GM12878 (cell line): Measurements from ENCODE around the gene RAPGEF1. TPM values are rescaled to one million over a fixed set of nuclear protein-coding genes. Genes with fewer than 3 reads are reported as not detected.

ENCODE experiments used
- CEBPB ChIP-seq, 2 experiments: fragments of 150-350 bp in 1 of 2; IDR thresholded peaks; 2 replicates each; pipeline ENCODE4 v1.6.1; 2012 to 2014; ENCODE audit warnings: low read depth in 2 of 2, low read length in 2 of 2, borderline replicate concordance in 1 of 2, inconsistent platforms in 1 of 2
- CREB1 ChIP-seq: IDR thresholded peaks from 2 replicates; pipeline ENCODE4 v1.6.1; 2012; ENCODE audit warnings: low read depth, mild to moderate bottlenecking, inconsistent platforms
- EED ChIP-seq: sonication (generic); IDR thresholded peaks from 2 replicates; pipeline ENCODE4 v1.6.1; 2016; ENCODE audit warnings: antibody characterized with exemption, low read depth
- IKZF2 ChIP-seq, 2 experiments: fragments of 450-650 bp; IDR thresholded peaks; 2 replicates each; pipeline ENCODE4 v1.6.1; 2017; ENCODE audit warnings: mild to moderate bottlenecking in 2 of 2, moderate library complexity in 2 of 2
- MLLT1 ChIP-seq: fragments of 450-650 bp; IDR thresholded peaks from 2 replicates; pipeline ENCODE4 v1.6.1; 2016; ENCODE audit warnings: mild to moderate bottlenecking
- MTA3 ChIP-seq: IDR thresholded peaks from 2 replicates; pipeline ENCODE4 v1.6.1; 2012; ENCODE audit warnings: low read length, inconsistent platforms, borderline replicate concordance
- MYB ChIP-seq: fragments of 150-350 bp; IDR thresholded peaks from 2 replicates; pipeline ENCODE4 v1.6.1; 2014; ENCODE audit warnings: mild to moderate bottlenecking, low read depth, low read length, borderline replicate concordance
- NFIC ChIP-seq: IDR thresholded peaks from 2 replicates; pipeline ENCODE4 v1.6.1; 2012; ENCODE audit warnings: low read depth, mild to moderate bottlenecking, inconsistent platforms, low read length, moderate library complexity
- NFYA ChIP-seq: IDR thresholded peaks from 2 replicates; pipeline ENCODE4 v1.6.1; 2011; ENCODE audit warnings: low read depth, mild to moderate bottlenecking, low read length, improper control_type of control experiment, borderline replicate concordance
- NR2C2 ChIP-seq: IDR thresholded peaks from 2 replicates; pipeline ENCODE4 v1.6.1; 2011; ENCODE audit warnings: borderline replicate concordance, low read depth; ENCODE audit not compliant: control insufficient read depth, insufficient read length
- POLR2A ChIP-seq: IDR thresholded peaks from 2 replicates; pipeline ENCODE4 v1.6.1; 2011; ENCODE audit warnings: low read depth, mild to moderate bottlenecking, low read length
- POU2F2 ChIP-seq: IDR thresholded peaks from 3 replicates; pipeline ENCODE4 v1.6.1; 2011; ENCODE audit warnings: low read depth, mild to moderate bottlenecking, low read length, borderline replicate concordance
- RELA ChIP-seq: fragments of 450-650 bp; IDR thresholded peaks from 2 replicates; pipeline ENCODE4 v1.8.0; 2014; ENCODE audit warnings: borderline replicate concordance; ENCODE audit not compliant: partially characterized antibody
- RELB ChIP-seq: fragments of 450-650 bp; IDR thresholded peaks from 2 replicates; pipeline ENCODE4 v1.6.1; 2017; ENCODE audit warnings: low read depth, mild to moderate bottlenecking, moderate library complexity
- SPI1 ChIP-seq: IDR thresholded peaks from 2 replicates; pipeline ENCODE4 v1.6.1; 2011; ENCODE audit warnings: low read depth, mild to moderate bottlenecking, low read length, moderate library complexity, borderline replicate concordance; ENCODE audit not compliant: insufficient read depth
- SRF ChIP-seq, 2 experiments: IDR thresholded peaks; 2 replicates each; pipeline ENCODE4 v1.6.1; 2011; ENCODE audit warnings: low read depth in 2 of 2, low read length in 2 of 2, mild to moderate bottlenecking in 1 of 2, moderate library complexity in 1 of 2
- SUPT20H ChIP-seq: IDR thresholded peaks from 2 replicates; pipeline ENCODE4 v1.6.1; 2011; ENCODE audit warnings: low read depth, mild to moderate bottlenecking, low read length, moderate library complexity, borderline replicate concordance; ENCODE audit not compliant: control insufficient read depth
- TBL1XR1 ChIP-seq: IDR thresholded peaks from 2 replicates; pipeline ENCODE4 v1.6.1; 2012; ENCODE audit warnings: low read depth, low read length, improper control_type of control experiment
- YBX1 ChIP-seq: fragments of 450-650 bp; IDR thresholded peaks from 2 replicates; pipeline ENCODE4 v1.6.1; 2016; ENCODE audit warnings: antibody characterized with exemption
- ZNF687 ChIP-seq: fragments of 450-650 bp; IDR thresholded peaks from 2 replicates; pipeline ENCODE4 v1.6.1; 2017; ENCODE audit warnings: mild to moderate bottlenecking, moderate library complexity
- ZZZ3 ChIP-seq: IDR thresholded peaks from 2 replicates; pipeline ENCODE4 v1.6.1; 2011; ENCODE audit warnings: low read depth; ENCODE audit not compliant: control insufficient read depth, insufficient read length
- polyA plus RNA-seq, 11 experiments: library from polyadenylated mRNA; depleted of rRNA in 4 of 11; unstranded in 6 of 11; stranded (reverse) in 5 of 11; fragments of >200 nt; fragmentation: Nextera tagmentation in 4 of 11; fragmentation: Illumina TruSeq in 1 of 11; extraction: Ambion mirVana in 4 of 11; extraction: Trizol in 1 of 11; gene quantifications; 1 replicate in 1 of 11; 2 replicates in 10 of 11; pipeline versions ENCODE4 v1.2.1 to v1.2.3, GENCODE V29; 2011 to 2016; ENCODE audit warnings: inconsistent platforms in 2 of 11, missing spikeins in 2 of 11, low read depth in 1 of 11
- total RNA-seq, 4 experiments: library from RNA; depleted of rRNA in 3 of 4; stranded (reverse); fragments of >200 nt in 3 of 4; fragmentation: Illumina TruSeq in 1 of 4; extraction: Trizol in 1 of 4; gene quantifications; 2 replicates each; pipeline versions ENCODE4 v1.2.1 to v1.2.3, GENCODE V29; 2013 to 2021

The RAPGEF1 gene
- total and polyA plus RNA-seq, 10 of the 15 experiments (the other 5 are each of a cell fraction or from before 2014, with no cell fraction given): 0.42 to 113 (median 45.9) TPM

- TF ChIP-seq EED (0 out of 2 replicates have a peak, but pooled peaks have one; percentile 16), RELA (peak; percentile 90), CEBPB (IDR thresholded peaks at IDR 0.05; ENCODE audit: borderline replicate concordance in 1 of 2, low read depth in 2 of 2, low read length in 2 of 2) (no peak), CREB1 (0 out of 2 replicates have a peak, but pooled peaks have one; percentile 7), MLLT1 (0 out of 2 replicates have a peak, but pooled peaks have one; percentile 78), MYB (no peak; the same call in 1 of the 2 replicates), NFIC (peak; percentile 73; the same call in 1 of the 2 replicates), ZZZ3 (no peak), RELB (peak; percentile 91), SPI1 (no peak), SRF (IDR thresholded peaks at IDR 0.05; ENCODE audit: low read depth in 2 of 2, low read length in 2 of 2) (no peak), YBX1 (no peak), MTA3 (peak; percentile 61; the same call in 1 of the 2 replicates), TBL1XR1 (no peak; the same call in 1 of the 2 replicates), POLR2A (peak; percentile 71), IKZF2 (IDR thresholded peaks at IDR 0.05) (peak; percentile 62 to 74; a peak in 2 of 4 replicates), POU2F2 (peak; percentile 51; the same call in 2 of the 3 replicates), ZNF687 (peak; percentile 80), NFYA (no peak), SUPT20H (no peak), NR2C2 (no peak)
These were observed 118.1 kb downstream of the RAPGEF1 start (continued) for GRCh38 chr9:131621551-131622358.
